ENCODE measurements around the gene THOC5.
"Not testable (repeated sequence)": the region's sequence is repeated elsewhere in the genome, so short reads cannot be mapped to it uniquely, and the experiment has no call there.

THOC5 gene

DNA sequence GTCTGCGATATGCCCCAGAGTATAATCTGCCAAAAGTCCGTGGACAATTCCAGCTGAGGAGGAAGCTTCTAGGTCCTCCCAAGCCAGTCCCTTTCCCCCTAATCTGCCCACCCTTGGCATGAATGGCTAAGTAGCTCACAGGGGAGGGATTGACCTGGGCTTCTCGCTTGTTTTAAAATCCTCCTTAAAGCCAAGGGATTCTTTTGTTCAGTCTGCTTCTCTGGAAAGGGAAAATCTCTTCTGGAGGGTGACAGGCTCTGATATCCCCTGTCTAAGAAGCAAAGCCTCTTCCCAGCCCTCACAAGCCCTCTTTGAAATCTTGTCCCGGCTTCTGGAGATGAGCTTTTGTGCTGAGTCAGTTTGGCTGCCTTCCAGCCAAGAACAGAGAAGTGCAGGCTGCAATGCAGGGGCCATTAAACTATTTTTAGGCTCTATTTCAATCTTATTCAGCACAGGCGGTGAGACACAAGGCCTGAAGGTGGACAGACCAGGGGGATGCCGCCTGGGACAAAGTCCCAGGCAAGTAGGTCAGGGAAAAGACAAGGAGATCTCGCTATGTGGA lies 49.7 kb downstream of the THOC5 start:
- DNase-seq: no peak

DNA sequence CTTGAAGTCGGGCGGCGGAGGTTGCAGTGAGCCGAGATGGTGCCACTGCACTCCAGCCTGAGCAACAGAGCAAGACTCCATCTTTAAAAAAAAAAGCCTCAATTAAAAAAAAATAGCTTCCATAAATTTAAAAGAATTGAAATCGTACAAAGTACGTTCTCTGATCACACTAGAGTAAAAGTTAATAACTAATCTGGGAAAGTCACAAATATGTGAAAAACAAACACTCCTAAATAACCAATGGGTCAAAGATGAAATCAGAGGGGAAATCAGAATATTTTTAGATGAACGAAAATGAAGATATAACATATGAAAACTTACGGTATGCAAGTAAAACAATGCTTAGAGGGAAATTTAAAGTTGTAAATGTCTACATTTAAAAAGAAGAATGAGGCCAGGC lies 53.7 kb downstream of the THOC5 start:
- no peak for DNase-seq

- no peak for DNase-seq
These were observed 59.9 kb downstream of the THOC5 start for GRCh38 chr22:29493636-29494035.

DNA sequence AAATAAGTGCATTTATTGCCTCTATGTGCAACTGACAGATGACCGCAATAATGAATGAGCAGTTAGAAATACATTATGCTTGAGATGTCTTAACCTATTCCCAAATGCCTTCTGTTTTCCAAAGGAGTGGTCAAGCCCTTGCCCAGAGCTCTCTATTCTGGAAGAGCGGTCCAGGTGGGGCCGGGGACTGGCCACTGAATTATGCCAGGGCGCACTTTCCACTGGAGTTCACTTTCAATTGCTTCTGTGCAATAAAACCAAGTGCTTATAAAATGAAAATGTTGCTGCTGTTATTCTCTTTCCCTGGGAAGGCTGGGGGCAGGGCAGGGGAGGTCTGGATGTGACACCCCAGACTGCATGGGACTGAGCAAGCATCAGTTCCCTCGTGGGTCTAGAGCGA lies 62.5 kb downstream of the THOC5 start:
- no peak for DNase-seq

GRCh38 chr22:29489127-29489780 lies 64.3 kb downstream of the THOC5 start:
- not testable (repeated sequence) for DNase-seq

GRCh38 chr22:29487426-29487986 lies 66.1 kb downstream of the THOC5 start:
- no peak for DNase-seq

DNA sequence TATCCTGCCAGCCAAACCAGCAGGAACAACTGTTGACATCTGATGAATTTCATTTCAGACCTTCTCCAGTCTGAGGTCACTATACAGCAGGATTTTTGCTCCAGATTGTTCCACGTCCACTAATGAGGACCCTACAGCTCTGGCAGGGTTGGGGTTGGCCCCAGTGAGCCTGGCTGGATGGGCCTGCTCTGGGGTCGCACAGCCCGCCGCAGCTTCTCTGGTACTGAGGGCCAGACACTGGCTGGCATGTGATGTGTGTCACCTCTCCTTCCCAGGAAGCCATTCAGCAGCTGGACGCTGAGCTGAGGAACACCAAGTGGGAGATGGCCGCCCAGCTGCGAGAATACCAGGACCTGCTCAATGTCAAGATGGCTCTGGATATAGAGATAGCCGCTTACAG lies 68.1 kb downstream of the THOC5 start:
- no peak for DNase-seq

DNA sequence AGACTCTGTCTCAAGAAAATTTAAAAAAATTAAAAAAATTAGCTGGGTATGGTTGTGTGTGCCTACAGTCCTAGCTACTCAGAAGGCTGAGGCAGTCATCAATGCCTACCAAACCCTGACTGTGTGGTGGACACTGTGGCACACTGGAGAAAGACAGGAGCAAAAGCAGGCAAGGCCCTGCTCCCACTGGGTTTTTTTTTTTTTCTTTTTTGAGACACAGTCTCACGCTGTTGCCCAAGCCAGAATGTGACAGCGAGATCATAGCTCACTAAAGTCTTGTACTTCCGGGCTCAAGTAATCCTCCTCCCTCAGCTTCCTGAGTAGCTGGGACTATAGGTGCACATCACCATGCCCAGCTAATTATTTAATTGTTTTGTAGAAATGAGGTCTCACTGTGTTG lies 68.9 kb downstream of the THOC5 start:
- no peak for DNase-seq

- no peak for DNase-seq
These were observed 70.3 kb downstream of the THOC5 start for GRCh38 chr22:29483254-29483653.

GRCh38 chr22:29482726-29483125 lies 70.8 kb downstream of the THOC5 start:
- DNase-seq: no peak

GRCh38 chr22:29482253-29482652 lies 71.3 kb downstream of the THOC5 start:
- no peak for DNase-seq

DNA sequence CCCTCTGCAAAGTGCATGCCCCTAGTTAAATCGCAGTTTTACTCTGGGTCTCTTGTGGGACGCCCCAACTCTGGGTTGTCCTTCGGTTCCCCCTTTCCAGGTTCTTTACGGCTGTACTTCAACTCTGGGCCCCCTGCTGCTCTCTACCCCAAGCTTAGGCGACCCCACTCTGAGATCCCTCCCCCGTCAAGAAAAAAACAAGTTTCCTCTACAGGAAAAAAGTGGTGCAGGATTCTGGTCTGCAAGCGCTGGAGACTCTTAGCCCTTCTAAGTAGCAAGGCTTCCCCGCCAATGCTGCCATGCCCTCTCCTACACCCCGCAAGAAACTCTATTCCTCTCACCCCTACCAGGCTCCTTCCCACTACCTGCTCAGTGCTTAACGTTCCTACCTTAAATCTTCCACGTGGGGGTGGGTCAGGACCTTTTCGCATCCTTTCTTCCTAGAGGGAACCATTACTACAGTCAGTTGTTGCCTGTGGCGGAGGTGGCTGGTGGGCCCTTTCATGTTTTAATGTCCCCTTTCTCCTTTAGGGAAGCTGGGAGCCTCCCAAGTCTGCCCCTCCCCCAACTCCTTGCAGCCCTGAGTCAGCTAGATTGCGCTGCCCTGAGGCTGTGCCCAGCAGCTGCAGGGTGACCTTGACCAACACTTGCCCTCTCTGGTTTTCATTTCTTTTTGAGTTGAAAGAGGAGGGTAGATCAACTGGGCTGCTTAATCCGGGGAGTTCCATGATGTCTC lies 72.1 kb downstream of the THOC5 start:
- no peak for DNase-seq

DNA sequence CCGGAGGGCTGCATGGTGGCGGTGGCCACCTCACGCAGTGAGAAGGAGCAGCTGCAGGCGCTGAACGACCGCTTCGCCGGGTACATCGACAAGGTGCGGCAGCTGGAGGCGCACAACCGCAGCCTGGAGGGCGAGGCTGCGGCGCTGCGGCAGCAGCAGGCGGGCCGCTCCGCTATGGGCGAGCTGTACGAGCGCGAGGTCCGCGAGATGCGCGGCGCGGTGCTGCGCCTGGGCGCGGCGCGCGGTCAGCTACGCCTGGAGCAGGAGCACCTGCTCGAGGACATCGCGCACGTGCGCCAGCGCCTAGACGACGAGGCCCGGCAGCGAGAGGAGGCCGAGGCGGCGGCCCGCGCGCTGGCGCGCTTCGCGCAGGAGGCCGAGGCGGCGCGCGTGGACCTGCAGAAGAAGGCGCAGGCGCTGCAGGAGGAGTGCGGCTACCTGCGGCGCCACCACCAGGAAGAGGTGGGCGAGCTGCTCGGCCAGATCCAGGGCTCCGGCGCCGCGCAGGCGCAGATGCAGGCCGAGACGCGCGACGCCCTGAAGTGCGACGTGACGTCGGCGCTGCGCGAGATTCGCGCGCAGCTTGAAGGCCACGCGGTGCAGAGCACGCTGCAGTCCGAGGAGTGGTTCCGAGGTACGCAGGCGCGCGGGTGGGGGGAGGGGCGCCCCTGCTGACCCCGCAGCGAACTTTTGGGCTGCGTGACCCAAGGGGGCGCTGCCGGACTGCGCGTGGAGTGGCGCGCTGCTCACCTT lies 72.9 kb downstream of the THOC5 start:
- DNase-seq: peak; percentile 55

- no peak for DNase-seq
These were observed 73.4 kb downstream of the THOC5 start for GRCh38 chr22:29480262-29480511.

- DNase-seq: no peak
These were observed 73.9 kb downstream of the THOC5 start, which contains the start of gene NEFH for GRCh38 chr22:29479417-29480261. NEFH (plus strand) TSS chr22:29480218; CDS start chr22:29480263, 45 bp downstream.

- DNase-seq: no peak
These were observed 75.0 kb downstream of the THOC5 start for GRCh38 chr22:29478326-29479276.

- no peak for DNase-seq
These were observed 75.7 kb downstream of the THOC5 start for GRCh38 chr22:29477723-29478318.

- no peak for DNase-seq
These were observed 77.4 kb downstream of the THOC5 start for GRCh38 chr22:29476116-29476515.

DNA sequence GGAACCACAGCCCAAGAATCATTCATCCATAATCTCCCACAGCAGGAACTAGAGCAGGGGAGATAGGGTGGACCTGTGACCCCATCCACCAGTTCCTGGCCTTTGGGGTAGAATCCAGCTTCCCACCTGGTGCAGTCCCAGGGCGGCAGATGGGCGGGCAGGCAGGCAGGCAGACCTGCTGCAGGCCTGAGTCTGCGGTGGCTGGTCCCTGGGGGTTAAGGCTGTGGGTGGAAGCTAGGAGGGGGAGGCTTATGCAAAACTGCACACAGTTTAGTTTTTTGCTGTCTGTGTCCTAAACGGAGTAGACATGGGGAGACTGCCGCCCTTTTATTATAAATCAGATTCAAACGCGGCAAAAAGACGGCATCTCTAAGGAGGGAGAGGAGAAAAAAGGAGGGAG lies 78.0 kb downstream of the THOC5 start:
- no peak for DNase-seq

- DNase-seq: no peak
These were observed 80.6 kb downstream of the THOC5 start for GRCh38 chr22:29473001-29473400.

Data from CD4-positive, alpha-beta T cell treated with Interleukin-21 for 1 hour (primary cell).